IPS-NIHi7 (cell line): ENCODE measurements around the gene TSHZ1.

ENCODE experiments used
- DNase-seq: peaks from one replicate; pipeline ENCODE4 v3.0.0; 2012; ENCODE audit warnings: mixed read lengths; ENCODE audit errors: extremely low spot score

TSHZ1 gene

GRCh38 chr18:75210274-75211001 is at the start of gene TSHZ1:
TSS of gene TSHZ1 (plus strand) at chr18:75210797. CDS start at chr18:75211877, 1,080 bp downstream.
- peak; percentile 36 for DNase-seq

- DNase-seq = no peak
Observed at GRCh38 chr18:75161256-75162028, 49.2 kb upstream of the TSHZ1 start.

GRCh38 chr18:75162467-75162866 is 48.1 kb upstream of the TSHZ1 start:
- DNase-seq = no peak

- no peak for DNase-seq
Observed at GRCh38 chr18:75162978-75163377, 47.6 kb upstream of the TSHZ1 start.

- DNase-seq = no peak
Observed at GRCh38 chr18:75163736-75164135, 46.9 kb upstream of the TSHZ1 start.

- no peak for DNase-seq
Observed at GRCh38 chr18:75164479-75164878, 46.1 kb upstream of the TSHZ1 start.

GRCh38 chr18:75165926-75166325 is 44.7 kb upstream of the TSHZ1 start:
- DNase-seq = no peak

- no peak for DNase-seq
Observed at GRCh38 chr18:75167137-75167536, 43.5 kb upstream of the TSHZ1 start.

- no peak for DNase-seq
Observed at GRCh38 chr18:75167759-75168618, 42.6 kb upstream of the TSHZ1 start.

GRCh38 chr18:75168619-75169018 is 42.0 kb upstream of the TSHZ1 start:
- no peak for DNase-seq

GRCh38 chr18:75169411-75169810 is 41.2 kb upstream of the TSHZ1 start:
- DNase-seq = no peak

GRCh38 chr18:75170022-75170789 is 40.4 kb upstream of the TSHZ1 start:
- DNase-seq = no peak

GRCh38 chr18:75170916-75171315 is 39.7 kb upstream of the TSHZ1 start:
- DNase-seq = no peak

- no peak for DNase-seq
Observed at GRCh38 chr18:75172299-75173124, 38.1 kb upstream of the TSHZ1 start.

GRCh38 chr18:75173125-75173432 is 37.5 kb upstream of the TSHZ1 start:
- DNase-seq = peak; percentile 46

GRCh38 chr18:75173738-75174137 is 36.9 kb upstream of the TSHZ1 start:
- no peak for DNase-seq

- DNase-seq = no peak
Observed at GRCh38 chr18:75176849-75177248, 33.7 kb upstream of the TSHZ1 start.

GRCh38 chr18:75178376-75178775 is 32.2 kb upstream of the TSHZ1 start:
- DNase-seq = no peak

GRCh38 chr18:75179819-75180600 is 30.6 kb upstream of the TSHZ1 start:
- no peak for DNase-seq

- no peak for DNase-seq
Observed at GRCh38 chr18:75183524-75183923, 27.1 kb upstream of the TSHZ1 start.
